HepG2 (cell line): Measurements from ENCODE around the gene NXPH4. TPM values are rescaled to one million over a fixed set of nuclear protein-coding genes. Genes with fewer than 3 reads are reported as not detected.

Source experiments
- BCL6 ChIP-seq: IDR thresholded peaks from 2 replicates; pipeline ENCODE4 v1.6.1; 2016; ENCODE audit warnings: missing genetic modification reagents, missing compliant biosample characterization
- HNRNPLL ChIP-seq: fragments of 200-400 bp; formaldehyde crosslinking; IDR thresholded peaks from 2 replicates; pipeline ENCODE4 v1.6.1; 2017; ENCODE audit warnings: mild to moderate bottlenecking, low read depth, low read length; ENCODE audit not compliant: poor library complexity, severe bottlenecking
- KDM2A ChIP-seq: sonication (generic); formaldehyde crosslinking; IDR thresholded peaks from 2 replicates; pipeline ENCODE4 v1.4.0; 2020; ENCODE audit warnings: low read depth, missing genetic modification reagents, borderline replicate concordance
- MTA1 ChIP-seq: sonication (generic); formaldehyde crosslinking; IDR thresholded peaks from 2 replicates; pipeline ENCODE4 v1.4.0; 2020; ENCODE audit warnings: missing genetic modification reagents, mild to moderate bottlenecking, borderline replicate concordance
- MYPOP ChIP-seq: sonication (generic); formaldehyde crosslinking; IDR thresholded peaks from 2 replicates; pipeline ENCODE4 v1.8.1; 2023; ENCODE audit warnings: mild to moderate bottlenecking, moderate library complexity, missing genetic modification reagents
- NFRKB ChIP-seq: fragments of 450-650 bp; IDR thresholded peaks from 2 replicates; pipeline ENCODE4 v1.6.1; 2017
- REL ChIP-seq: sonication (generic); formaldehyde crosslinking; conservative IDR thresholded peaks from 2 replicates; pipeline ENCODE4 v1.8.0; 2022; ENCODE audit warnings: mild to moderate bottlenecking, missing genetic modification reagents, moderate library complexity
- SOX6 ChIP-seq, 2 experiments: fragments of 450-650 bp in 1 of 2; sonication (generic) in 1 of 2; formaldehyde crosslinking in 1 of 2; IDR thresholded peaks; 2 replicates each; pipeline versions ENCODE4 v1.4.0 to v1.6.1; 2017 to 2020; ENCODE audit warnings: antibody characterized with exemption in 1 of 2, mild to moderate bottlenecking in 1 of 2, missing genetic modification reagents in 1 of 2
- ZMYM4 ChIP-seq: sonication (generic); formaldehyde crosslinking; IDR thresholded peaks from 2 replicates; pipeline ENCODE4 v1.8.1; 2023; ENCODE audit warnings: mild to moderate bottlenecking, missing genetic modification reagents
- ZNF775 ChIP-seq: sonication (generic); formaldehyde crosslinking; IDR thresholded peaks from 2 replicates; pipeline ENCODE4 v1.4.0; 2020; ENCODE audit warnings: missing genetic modification reagents, mild to moderate bottlenecking, moderate library complexity, borderline replicate concordance
- ZNF776 ChIP-seq: sonication (generic); formaldehyde crosslinking; IDR thresholded peaks from 2 replicates; pipeline ENCODE4 v1.4.0; 2020; ENCODE audit warnings: mild to moderate bottlenecking, missing genetic modification reagents
- polyA plus RNA-seq, 8 experiments: library from polyadenylated mRNA; depleted of rRNA in 3 of 8; stranded (reverse) in 7 of 8; unstranded in 1 of 8; fragments of >200 nt; fragmentation: Illumina TruSeq in 4 of 8; extraction: Trizol in 4 of 8; gene quantifications; 2 replicates each; pipeline versions ENCODE4 v1.2.1 to v1.2.3, GENCODE V29; 2011 to 2016; ENCODE audit warnings: low read depth in 4 of 8, missing spikeins in 1 of 8, mixed read lengths in 1 of 8; ENCODE audit not compliant: insufficient read depth in 1 of 8
- total RNA-seq, 5 experiments: library from RNA; depleted of rRNA; stranded (reverse); fragments of >200 nt; fragmentation: Illumina TruSeq; extraction: Trizol; gene quantifications; 2 replicates each; pipeline ENCODE4 v1.2.3, GENCODE V29; 2016; ENCODE audit warnings: low read depth in 1 of 5
- TF ChIP-seq, protein P1 (sequence below): sonication (generic); formaldehyde crosslinking; IDR thresholded peaks from 2 replicates; pipeline ENCODE4 v1.8.0; 2022; ENCODE audit warnings: mild to moderate bottlenecking, missing genetic modification reagents
- TF ChIP-seq, protein P2 (sequence below): sonication (generic); formaldehyde crosslinking; conservative IDR thresholded peaks from 2 replicates; pipeline ENCODE4 v1.4.0; 2020; ENCODE audit warnings: mild to moderate bottlenecking, missing genetic modification reagents, moderate library complexity
- TF ChIP-seq, protein P3 (sequence below), 2 experiments: IDR thresholded peaks; 2 replicates each; pipeline ENCODE4 v1.6.1; 2011 to 2012; ENCODE audit warnings: low read length in 2 of 2, borderline replicate concordance in 1 of 2, low read depth in 1 of 2, mild to moderate bottlenecking in 1 of 2, moderate library complexity in 1 of 2
- TF ChIP-seq, protein P4 (sequence below), 2 experiments: fragments of 450-650 bp in 1 of 2; sonication (generic) in 1 of 2; formaldehyde crosslinking; IDR thresholded peaks; 2 replicates each; pipeline versions ENCODE4 v1.5.0 to v1.8.0; 2020 to 2022; ENCODE audit warnings: mild to moderate bottlenecking in 1 of 2, missing genetic modification reagents in 1 of 2

Gene NXPH4
- total and polyA plus RNA-seq, 2 of the 13 experiments (the other 11 are each of a cell fraction or from before 2014, with no cell fraction given) = 0.13 TPM; not detected in 1

GRCh38 chr12:57240066-57240921, 23.7 kb downstream of the NXPH4 start (continued):
- TF ChIP-seq ZMYM4 (CRISPR knock-in tag) (no peak), ZNF775 (CRISPR knock-in tag) (no peak), ZNF776 (CRISPR knock-in tag) (no peak), BCL6 (no peak), NFRKB (no peak), HNRNPLL (peak; percentile 35), SOX6 (IDR thresholded peaks at IDR 0.05) (no peak), SOX6 (CRISPR knock-in tag; IDR thresholded peaks at IDR 0.05) (peak; percentile 27; the same call in 1 of the 2 replicates), KDM2A (peak; percentile 24; the same call in 1 of the 2 replicates), REL (no peak), MTA1 (CRISPR knock-in tag) (0 out of 2 replicates have a peak, but pooled peaks have one; percentile 10), MYPOP (CRISPR knock-in tag) (peak; percentile 57; the same call in 1 of the 2 replicates)
- TF ChIP-seq, protein P1, sequence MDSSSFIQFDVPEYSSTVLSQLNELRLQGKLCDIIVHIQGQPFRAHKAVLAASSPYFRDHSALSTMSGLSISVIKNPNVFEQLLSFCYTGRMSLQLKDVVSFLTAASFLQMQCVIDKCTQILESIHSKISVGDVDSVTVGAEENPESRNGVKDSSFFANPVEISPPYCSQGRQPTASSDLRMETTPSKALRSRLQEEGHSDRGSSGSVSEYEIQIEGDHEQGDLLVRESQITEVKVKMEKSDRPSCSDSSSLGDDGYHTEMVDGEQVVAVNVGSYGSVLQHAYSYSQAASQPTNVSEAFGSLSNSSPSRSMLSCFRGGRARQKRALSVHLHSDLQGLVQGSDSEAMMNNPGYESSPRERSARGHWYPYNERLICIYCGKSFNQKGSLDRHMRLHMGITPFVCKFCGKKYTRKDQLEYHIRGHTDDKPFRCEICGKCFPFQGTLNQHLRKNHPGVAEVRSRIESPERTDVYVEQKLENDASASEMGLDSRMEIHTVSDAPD (CRISPR knock-in tag) = no peak
- TF ChIP-seq, protein P2, sequence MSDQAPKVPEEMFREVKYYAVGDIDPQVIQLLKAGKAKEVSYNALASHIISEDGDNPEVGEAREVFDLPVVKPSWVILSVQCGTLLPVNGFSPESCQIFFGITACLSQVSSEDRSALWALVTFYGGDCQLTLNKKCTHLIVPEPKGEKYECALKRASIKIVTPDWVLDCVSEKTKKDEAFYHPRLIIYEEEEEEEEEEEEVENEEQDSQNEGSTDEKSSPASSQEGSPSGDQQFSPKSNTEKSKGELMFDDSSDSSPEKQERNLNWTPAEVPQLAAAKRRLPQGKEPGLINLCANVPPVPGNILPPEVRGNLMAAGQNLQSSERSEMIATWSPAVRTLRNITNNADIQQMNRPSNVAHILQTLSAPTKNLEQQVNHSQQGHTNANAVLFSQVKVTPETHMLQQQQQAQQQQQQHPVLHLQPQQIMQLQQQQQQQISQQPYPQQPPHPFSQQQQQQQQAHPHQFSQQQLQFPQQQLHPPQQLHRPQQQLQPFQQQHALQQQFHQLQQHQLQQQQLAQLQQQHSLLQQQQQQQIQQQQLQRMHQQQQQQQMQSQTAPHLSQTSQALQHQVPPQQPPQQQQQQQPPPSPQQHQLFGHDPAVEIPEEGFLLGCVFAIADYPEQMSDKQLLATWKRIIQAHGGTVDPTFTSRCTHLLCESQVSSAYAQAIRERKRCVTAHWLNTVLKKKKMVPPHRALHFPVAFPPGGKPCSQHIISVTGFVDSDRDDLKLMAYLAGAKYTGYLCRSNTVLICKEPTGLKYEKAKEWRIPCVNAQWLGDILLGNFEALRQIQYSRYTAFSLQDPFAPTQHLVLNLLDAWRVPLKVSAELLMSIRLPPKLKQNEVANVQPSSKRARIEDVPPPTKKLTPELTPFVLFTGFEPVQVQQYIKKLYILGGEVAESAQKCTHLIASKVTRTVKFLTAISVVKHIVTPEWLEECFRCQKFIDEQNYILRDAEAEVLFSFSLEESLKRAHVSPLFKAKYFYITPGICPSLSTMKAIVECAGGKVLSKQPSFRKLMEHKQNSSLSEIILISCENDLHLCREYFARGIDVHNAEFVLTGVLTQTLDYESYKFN (CRISPR knock-in tag) = no peak
- TF ChIP-seq, protein P3, sequence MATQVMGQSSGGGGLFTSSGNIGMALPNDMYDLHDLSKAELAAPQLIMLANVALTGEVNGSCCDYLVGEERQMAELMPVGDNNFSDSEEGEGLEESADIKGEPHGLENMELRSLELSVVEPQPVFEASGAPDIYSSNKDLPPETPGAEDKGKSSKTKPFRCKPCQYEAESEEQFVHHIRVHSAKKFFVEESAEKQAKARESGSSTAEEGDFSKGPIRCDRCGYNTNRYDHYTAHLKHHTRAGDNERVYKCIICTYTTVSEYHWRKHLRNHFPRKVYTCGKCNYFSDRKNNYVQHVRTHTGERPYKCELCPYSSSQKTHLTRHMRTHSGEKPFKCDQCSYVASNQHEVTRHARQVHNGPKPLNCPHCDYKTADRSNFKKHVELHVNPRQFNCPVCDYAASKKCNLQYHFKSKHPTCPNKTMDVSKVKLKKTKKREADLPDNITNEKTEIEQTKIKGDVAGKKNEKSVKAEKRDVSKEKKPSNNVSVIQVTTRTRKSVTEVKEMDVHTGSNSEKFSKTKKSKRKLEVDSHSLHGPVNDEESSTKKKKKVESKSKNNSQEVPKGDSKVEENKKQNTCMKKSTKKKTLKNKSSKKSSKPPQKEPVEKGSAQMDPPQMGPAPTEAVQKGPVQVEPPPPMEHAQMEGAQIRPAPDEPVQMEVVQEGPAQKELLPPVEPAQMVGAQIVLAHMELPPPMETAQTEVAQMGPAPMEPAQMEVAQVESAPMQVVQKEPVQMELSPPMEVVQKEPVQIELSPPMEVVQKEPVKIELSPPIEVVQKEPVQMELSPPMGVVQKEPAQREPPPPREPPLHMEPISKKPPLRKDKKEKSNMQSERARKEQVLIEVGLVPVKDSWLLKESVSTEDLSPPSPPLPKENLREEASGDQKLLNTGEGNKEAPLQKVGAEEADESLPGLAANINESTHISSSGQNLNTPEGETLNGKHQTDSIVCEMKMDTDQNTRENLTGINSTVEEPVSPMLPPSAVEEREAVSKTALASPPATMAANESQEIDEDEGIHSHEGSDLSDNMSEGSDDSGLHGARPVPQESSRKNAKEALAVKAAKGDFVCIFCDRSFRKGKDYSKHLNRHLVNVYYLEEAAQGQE (IDR thresholded peaks at IDR 0.05; ENCODE audit: borderline replicate concordance in 1 of 2, low read depth in 1 of 2, low read length in 2 of 2) = no peak
- TF ChIP-seq, protein P4, sequence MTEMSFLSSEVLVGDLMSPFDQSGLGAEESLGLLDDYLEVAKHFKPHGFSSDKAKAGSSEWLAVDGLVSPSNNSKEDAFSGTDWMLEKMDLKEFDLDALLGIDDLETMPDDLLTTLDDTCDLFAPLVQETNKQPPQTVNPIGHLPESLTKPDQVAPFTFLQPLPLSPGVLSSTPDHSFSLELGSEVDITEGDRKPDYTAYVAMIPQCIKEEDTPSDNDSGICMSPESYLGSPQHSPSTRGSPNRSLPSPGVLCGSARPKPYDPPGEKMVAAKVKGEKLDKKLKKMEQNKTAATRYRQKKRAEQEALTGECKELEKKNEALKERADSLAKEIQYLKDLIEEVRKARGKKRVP (CRISPR knock-in tag; IDR thresholded peaks at IDR 0.05) = peak; percentile 68 to 97; a peak in 3 of 4 replicates
